Trophoblast cell (in vitro differentiated cells and primary cell): ENCODE data around the gene NAP1L5.

Source experiments
- DNase-seq, 2 donors: peaks; one replicate each; pipeline ENCODE4 v3.0.0-alpha.2; 2016
- H2AFZ ChIP-seq: 2 replicates; pipeline ENCODE4 v1.6.1; 2013; ENCODE audit warnings: low read length, moderate library complexity, mild to moderate bottlenecking; ENCODE audit not compliant: insufficient read depth, poor library complexity
- H2AK5ac ChIP-seq: 2 replicates; pipeline ENCODE4 v1.6.1; 2013; ENCODE audit warnings: mild to moderate bottlenecking, low read length
- H2BK120ac ChIP-seq: 2 replicates; pipeline ENCODE4 v1.6.1; 2013; ENCODE audit warnings: low read length, mild to moderate bottlenecking, moderate library complexity; ENCODE audit not compliant: insufficient read depth, poor library complexity
- H2BK12ac ChIP-seq: 2 replicates; pipeline ENCODE4 v1.6.1; 2013; ENCODE audit warnings: mild to moderate bottlenecking, low read length, moderate library complexity
- H2BK5ac ChIP-seq: 2 replicates; pipeline ENCODE4 v1.6.1; 2013; ENCODE audit warnings: low read length, low read depth, moderate library complexity, mild to moderate bottlenecking; ENCODE audit not compliant: poor library complexity
- H3K14ac ChIP-seq: 2 replicates; pipeline ENCODE4 v1.6.1; 2013; ENCODE audit warnings: mild to moderate bottlenecking, low read length
- H3K18ac ChIP-seq: 2 replicates; pipeline ENCODE4 v1.6.1; 2013; ENCODE audit warnings: mild to moderate bottlenecking, low read length
- H3K23ac ChIP-seq: 2 replicates; pipeline ENCODE4 v1.6.1; 2013; ENCODE audit warnings: low read length
- H3K27ac ChIP-seq: 2 replicates; pipeline ENCODE4 v1.5.1; 2013; ENCODE audit warnings: low read depth, mild to moderate bottlenecking, inconsistent platforms, low read length, moderate library complexity
- H3K27me3 ChIP-seq: 2 replicates; pipeline ENCODE4 v1.6.1; 2013; ENCODE audit warnings: inconsistent platforms, mild to moderate bottlenecking, low read length, moderate library complexity; ENCODE audit not compliant: insufficient read depth
- H3K36me3 ChIP-seq, 2 experiments: 1 replicate in 1 of 2; 2 replicates in 1 of 2; pipeline ENCODE4 v1.6.1; 2013; ENCODE audit warnings: low read length in 2 of 2, mild to moderate bottlenecking in 2 of 2, moderate library complexity in 1 of 2; ENCODE audit not compliant: insufficient read depth in 2 of 2, control insufficient read depth in 1 of 2
- H3K4ac ChIP-seq: 2 replicates; pipeline ENCODE4 v1.6.1; 2013; ENCODE audit warnings: low read depth, mild to moderate bottlenecking, low read length, moderate library complexity
- H3K4me1 ChIP-seq, 2 experiments: 1 replicate in 1 of 2; 2 replicates in 1 of 2; pipeline ENCODE4 v1.6.1; 2013; ENCODE audit warnings: low read length in 2 of 2, mild to moderate bottlenecking in 2 of 2, moderate library complexity in 1 of 2; ENCODE audit not compliant: insufficient read depth in 2 of 2, control insufficient read depth in 1 of 2
- H3K4me2 ChIP-seq: 2 replicates; pipeline ENCODE4 v1.6.1; 2013; ENCODE audit warnings: inconsistent platforms, mild to moderate bottlenecking, low read length, moderate library complexity
- H3K4me3 ChIP-seq: 2 replicates; pipeline ENCODE4 v1.5.1; 2013; ENCODE audit warnings: mild to moderate bottlenecking, low read depth, low read length, inconsistent platforms
- H3K79me1 ChIP-seq: one replicate; pipeline ENCODE4 v1.6.1; 2013; ENCODE audit warnings: low read length
- H3K79me2 ChIP-seq: 2 replicates; pipeline ENCODE4 v1.6.1; 2013; ENCODE audit warnings: low read length, mild to moderate bottlenecking; ENCODE audit not compliant: control insufficient read depth, insufficient read depth, poor library complexity
- H3K9ac ChIP-seq: 2 replicates; pipeline ENCODE4 v1.6.1; 2013; ENCODE audit warnings: mild to moderate bottlenecking, low read length
- H3K9me3 ChIP-seq: 2 replicates; pipeline ENCODE4 v1.6.1; 2013; ENCODE audit warnings: low read depth, mild to moderate bottlenecking, control low read depth, inconsistent platforms, low read length; ENCODE audit not compliant: insufficient read depth
- H4K12ac ChIP-seq: 2 replicates; pipeline ENCODE4 v1.6.1; 2013; ENCODE audit warnings: low read depth, mild to moderate bottlenecking, low read length, moderate library complexity
- H4K8ac ChIP-seq: 2 replicates; pipeline ENCODE4 v1.6.1; 2013; ENCODE audit warnings: low read depth, mild to moderate bottlenecking, low read length, moderate library complexity
- H4K91ac ChIP-seq: one replicate; pipeline ENCODE4 v1.6.1; 2013; ENCODE audit warnings: low read depth, mild to moderate bottlenecking, low read length, moderate library complexity
- WGBS: extraction: QIAGEN DNeasy Blood & Tissue Kit; methylation state at CpG from one replicate; pipeline ENCODE4 v1.1.7; 2013; ENCODE audit warnings: missing lambda C conversion rate; ENCODE audit not compliant: insufficient read length, insufficient coverage; ENCODE audit errors: extremely low coverage; 5-methylcytosine and 5-hydroxymethylcytosine counted together

The NAP1L5 gene

DNA sequence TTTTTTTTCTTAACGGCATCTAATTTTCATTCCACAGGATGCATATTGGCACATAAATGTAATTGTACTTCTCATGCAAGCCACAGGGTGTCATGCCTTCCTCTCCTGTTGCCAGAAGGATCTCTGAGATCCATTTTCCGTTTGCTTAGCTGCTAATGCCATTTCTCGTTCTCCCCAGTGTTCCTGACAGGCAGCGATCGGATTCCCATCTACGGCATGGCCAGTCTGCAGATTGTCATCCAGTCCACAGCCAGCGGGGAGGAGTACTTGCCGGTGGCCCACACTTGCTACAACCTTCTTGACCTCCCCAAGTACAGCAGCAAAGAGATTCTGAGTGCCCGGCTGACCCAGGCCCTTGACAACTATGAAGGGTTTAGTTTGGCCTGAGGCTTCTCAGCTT lies 8.9 kb upstream of the NAP1L5 start:
- Histone ChIP-seq H3K4me1 (no peaks in the 10 kb centered on the region), H4K12ac (no peak overlapping the region), H3K4me3 (no peak overlapping the region), H2BK12ac (no peak overlapping the region), H3K4ac (no peak overlapping the region), H2AFZ (no peak overlapping the region), H3K18ac (no peak overlapping the region), H3K27me3 (no peaks in the 10 kb centered on the region), H3K36me3 (no peaks in the 10 kb centered on the region), H3K14ac (no peak overlapping the region), H4K91ac (no peak overlapping the region), H2BK120ac (no peak overlapping the region), H3K9me3 (no peaks in the 10 kb centered on the region), H3K4me2 (no peak overlapping the region), H3K23ac (no peak overlapping the region), H4K8ac (no peak overlapping the region), H3K9ac (no peak overlapping the region), H3K79me2 (no peaks in the 10 kb centered on the region), H2BK5ac (no peak overlapping the region), H3K79me1 (no peaks in the 10 kb centered on the region), H2AK5ac (no peak overlapping the region), H3K27ac (no peak overlapping the region)
- DNase-seq: peak in 1 of 2 donors; percentile 21
- WGBS: no CpG with 5 or more reads among the region's 9 CpGs

DNA sequence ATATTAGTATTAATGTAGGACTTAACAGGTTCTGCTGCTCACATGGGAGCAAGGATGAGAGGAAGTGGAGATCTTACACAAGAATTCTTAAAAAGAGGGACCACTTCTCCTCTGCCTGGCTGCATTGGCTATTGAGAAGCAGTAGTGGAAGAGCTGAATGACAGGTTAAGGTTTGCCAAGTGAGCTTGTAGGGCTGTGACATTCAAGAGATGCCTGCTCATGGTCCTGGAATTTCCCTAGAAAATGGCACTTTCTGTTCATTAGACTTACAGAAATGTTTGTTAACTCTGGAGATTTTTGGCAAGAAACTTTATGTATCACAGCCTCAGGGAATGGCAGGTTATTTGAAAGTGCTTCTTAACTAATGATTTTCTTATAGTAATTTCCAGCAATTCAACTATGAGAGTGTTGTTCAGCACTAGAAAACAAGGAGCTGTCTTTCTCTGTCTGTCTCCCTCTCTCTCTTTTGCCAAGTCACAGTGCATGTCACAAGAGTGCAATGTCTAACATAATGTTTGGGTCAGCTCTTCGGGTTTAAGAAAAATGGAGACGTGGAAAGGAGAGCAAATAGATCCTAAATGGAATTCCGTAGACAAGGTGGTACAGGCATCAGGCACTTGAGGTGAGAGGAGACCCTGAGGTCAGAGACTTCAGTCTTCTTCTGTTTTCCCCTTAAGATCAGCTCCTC lies 8.3 kb upstream of the NAP1L5 start:
- no peaks in the 10 kb centered on the region for H3K9me3 ChIP-seq

DNA sequence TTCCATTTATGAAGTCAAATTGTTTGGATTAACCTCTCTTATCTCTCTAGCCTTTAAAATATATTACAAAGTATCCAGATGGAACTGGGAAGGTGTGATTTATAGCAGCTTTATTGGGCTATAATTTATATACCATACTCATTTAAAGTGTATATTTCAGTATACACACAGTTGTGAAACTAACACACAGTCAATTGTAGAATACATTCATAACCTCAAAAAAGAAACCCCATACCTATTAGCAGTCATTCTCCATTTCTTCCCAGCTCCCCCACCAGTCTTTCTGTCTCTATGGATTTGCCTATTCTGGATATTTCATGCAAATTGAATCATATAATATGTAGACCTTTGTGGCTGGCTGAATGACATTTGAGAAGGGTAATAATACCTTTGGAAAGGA lies 7.6 kb upstream of the NAP1L5 start:
- Histone ChIP-seq H2BK12ac (no peak overlapping the region), H3K4me1 (no peaks in the 10 kb centered on the region), H3K27me3 (no peaks in the 10 kb centered on the region)

More for the DNA sequence above, 8.3 kb upstream of the NAP1L5 start:
- Histone ChIP-seq H3K4me3 (no peak overlapping the region), H3K79me1 (no peaks in the 10 kb centered on the region), H3K4me2 (no peak overlapping the region), H4K91ac (no peak overlapping the region), H3K27me3 (no peaks in the 10 kb centered on the region), H3K27ac (no peak overlapping the region), H3K4ac (no peak overlapping the region), H4K12ac (no peak overlapping the region), H2AFZ (no peak overlapping the region), H3K79me2 (no peaks in the 10 kb centered on the region), H3K9ac (no peak overlapping the region), H2AK5ac (no peak overlapping the region), H4K8ac (no peak overlapping the region), H3K4me1 (no peaks in the 10 kb centered on the region), H3K14ac (no peak overlapping the region), H2BK5ac (no peak overlapping the region), H3K18ac (no peak overlapping the region), H3K23ac (no peak overlapping the region), H2BK12ac (no peak overlapping the region), H2BK120ac (no peak overlapping the region), H3K36me3 (no peaks in the 10 kb centered on the region)
- DNase-seq: peak in 1 of 2 donors; percentile 28
- WGBS: no CpG with 5 or more reads among the region's 3 CpGs

DNA sequence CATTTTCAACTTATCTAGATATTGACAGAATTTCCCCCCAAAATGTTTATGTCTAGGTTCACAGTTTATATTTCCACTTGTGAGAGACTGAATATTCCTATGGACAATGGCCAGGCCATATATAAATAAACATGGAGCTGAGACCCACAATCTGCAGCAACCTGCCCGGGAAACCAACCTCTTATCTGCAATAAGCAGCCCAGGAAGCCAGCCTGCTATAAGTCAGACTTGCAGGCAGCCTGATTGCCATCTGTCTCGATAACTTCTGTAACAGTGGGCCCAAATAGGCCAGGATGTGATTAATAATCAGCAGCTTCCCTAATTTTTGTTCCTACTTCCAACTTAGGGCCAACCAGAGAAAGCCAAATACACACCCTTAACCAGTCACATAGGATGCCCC lies 5.2 kb upstream of the NAP1L5 start:
- Histone ChIP-seq H3K27ac (no peak overlapping the region), H2AFZ (no peak overlapping the region)

More for the DNA sequence above, 7.6 kb upstream of the NAP1L5 start:
- Histone ChIP-seq H2AFZ (no peak overlapping the region), H4K12ac (no peak overlapping the region), H3K79me2 (no peaks in the 10 kb centered on the region), H3K18ac (no peak overlapping the region), H3K79me1 (no peaks in the 10 kb centered on the region), H3K27ac (no peak overlapping the region), H3K23ac (no peak overlapping the region), H2BK5ac (no peak overlapping the region), H4K8ac (no peak overlapping the region), H3K4me2 (no peak overlapping the region), H3K4me3 (no peak overlapping the region), H4K91ac (no peak overlapping the region), H3K9me3 (no peaks in the 10 kb centered on the region), H3K36me3 (no peaks in the 10 kb centered on the region), H3K4ac (no peak overlapping the region), H3K9ac (no peak overlapping the region), H2AK5ac (no peak overlapping the region), H2BK120ac (no peak overlapping the region), H3K14ac (no peak overlapping the region)
- no peak for DNase-seq

More for the DNA sequence above, 5.2 kb upstream of the NAP1L5 start:
- no peak overlapping the region for H2BK12ac ChIP-seq
- H3K79me1 ChIP-seq: no peaks in the 10 kb centered on the region
- H4K8ac ChIP-seq: no peak overlapping the region
- no peak overlapping the region for H2AK5ac ChIP-seq
- H3K9me3 ChIP-seq: no peaks in the 10 kb centered on the region
- H4K12ac ChIP-seq: no peak overlapping the region
- no peak for DNase-seq
- no peaks in the 10 kb centered on the region for H3K79me2 ChIP-seq
- H3K4ac ChIP-seq: no peak overlapping the region
- no peak overlapping the region for H3K4me2 ChIP-seq
- no peak overlapping the region for H2BK120ac ChIP-seq
- no peak overlapping the region for H3K23ac ChIP-seq
- WGBS: no CpG with 5 or more reads among the region's 2 CpGs
- H3K4me3 ChIP-seq: no peak overlapping the region
- no peak overlapping the region for H3K18ac ChIP-seq
- H3K36me3 ChIP-seq: no peaks in the 10 kb centered on the region
- no peak overlapping the region for H2BK5ac ChIP-seq
- H3K9ac ChIP-seq: no peak overlapping the region
- H4K91ac ChIP-seq: no peak overlapping the region
- no peaks in the 10 kb centered on the region for H3K4me1 ChIP-seq
- H3K27me3 ChIP-seq: no peaks in the 10 kb centered on the region
- H3K14ac ChIP-seq: no peak overlapping the region
